Measurements from ENCODE around the gene CDC20. TPM values are rescaled to one million over a fixed set of nuclear protein-coding genes. Genes with fewer than 3 reads are reported as not detected.

The CDC20 gene
- total and polyA plus RNA-seq, 2 of the 4 experiments (the other 2 are of a cell fraction), result 103 to 107 TPM

DNA sequence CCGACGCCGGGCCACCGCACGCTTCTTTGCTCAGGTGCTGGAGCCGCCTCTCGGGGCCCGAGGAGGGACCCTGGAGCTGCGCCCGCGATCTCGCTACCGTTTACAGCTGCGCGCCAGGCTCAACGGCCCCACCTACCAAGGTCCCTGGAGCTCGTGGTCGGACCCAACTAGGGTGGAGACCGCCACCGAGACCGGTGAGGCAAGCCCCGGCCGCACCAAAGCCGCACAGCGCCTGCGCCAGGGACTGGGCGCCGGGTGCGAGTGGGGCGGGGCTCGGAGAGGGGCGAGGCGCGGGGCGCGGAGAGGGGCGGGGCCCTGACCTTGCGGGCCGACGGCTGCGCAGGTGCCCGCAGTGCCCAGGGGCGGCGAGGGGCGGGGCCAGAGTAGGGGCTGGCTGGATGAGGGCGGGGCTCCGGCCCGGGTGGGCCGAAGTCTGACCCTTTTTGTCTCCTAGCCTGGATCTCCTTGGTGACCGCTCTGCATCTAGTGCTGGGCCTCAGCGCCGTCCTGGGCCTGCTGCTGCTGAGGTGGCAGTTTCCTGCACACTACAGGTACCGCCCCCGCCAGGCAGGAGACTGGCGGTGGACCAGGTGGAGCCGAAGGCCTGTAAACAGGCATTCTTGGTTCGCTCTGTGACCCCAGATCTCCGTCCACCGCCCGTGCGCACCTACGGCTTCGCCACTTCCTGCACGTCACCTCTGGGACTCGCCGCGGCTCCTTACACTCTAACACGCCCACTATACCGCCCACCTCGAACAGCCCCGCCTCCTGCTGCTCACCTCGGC, 9.8 kb upstream of the CDC20 start:
- WGBS, 2 experiments (ENCODE audit: extremely low coverage in 2 of 2, insufficient read length in 1 of 2), result 14% methylated on average over 18 of the region's 72 CpGs; no CpG with 5 or more reads in 1 of the 2 experiments
- peak overlapping the region; percentile 51 for H3K9ac ChIP-seq (ENCODE audit: low read depth, low read length)

More for the DNA sequence above, 9.8 kb upstream of the CDC20 start:
- in situ Hi-C loops (cut with MboI; ENCODE audit: low sequenced_read_pairs) (no loop called here), dilution Hi-C loops (cut with HindIII; ENCODE audit: low sequenced_read_pairs, unreplicated experiment) (no loop called here), intact Hi-C loops (cut with micrococcal nuclease) (no loop called here)
- Histone ChIP-seq H3K14ac (replicated peaks; ENCODE audit: low read depth, low read length) (peak overlapping the region; percentile 74), H2BK15ac (ENCODE audit: low read depth, low read length) (peak overlapping the region; percentile 79; the same call in 2 of the 3 replicates), H2BK20ac (ENCODE audit: low read depth, low read length) (peak overlapping the region; percentile 88), H3K27me3 (ENCODE audit: control insufficient read depth, insufficient read depth, low read length) (0 out of 2 replicates have a peak, but pooled peaks cover 7% of the 10 kb centered on the region), H3K56ac (ENCODE audit: extremely low read depth, insufficient read depth, low read length) (no peak overlapping the region), H3K4me2 (ENCODE audit: low read depth, low read length) (peak overlapping the region; percentile 68), H2BK120ac (ENCODE audit: low read depth, low read length) (peak overlapping the region; percentile 74), H2BK5ac (ENCODE audit: low read depth, low read length, poor library complexity, severe bottlenecking) (peak overlapping the region; percentile 55), H3K4me1 (ENCODE audit: control insufficient read depth, insufficient read depth, low read length) (peaks cover 18% of the 10 kb centered on the region), H3K27ac (ENCODE audit: insufficient read depth, low read length) (peak overlapping the region; percentile 88), H2AK9ac (replicated peaks; ENCODE audit: low read depth, low read length, poor library complexity) (peak overlapping the region; percentile 80), H3K36me3 (ENCODE audit: control insufficient read depth, insufficient read depth, low read length) (no peaks in the 10 kb centered on the region), H4K91ac (ENCODE audit: insufficient read depth, low read depth, low read length) (peak overlapping the region; percentile 90), H3K23ac (ENCODE audit: low read depth, low read length) (peak overlapping the region; percentile 82; the same call in 1 of the 2 replicates), H3K79me1 (ENCODE audit: low read depth in 1 of 2, low read length in 2 of 2) (no peaks in the 10 kb centered on the region), H4K8ac (ENCODE audit: low read depth in 2 of 2, low read length in 2 of 2) (peak overlapping the region; percentile 74 to 78), H3K18ac (ENCODE audit: low read depth, low read length) (peak overlapping the region; percentile 91), H2AFZ (replicated peaks; ENCODE audit: low read length, poor library complexity) (peak overlapping the region; percentile 94), H3K9me3 (ENCODE audit: control insufficient read depth, insufficient read depth, low read length) (no peaks in the 10 kb centered on the region), H4K5ac (ENCODE audit: low read depth, low read length) (peak overlapping the region; percentile 90), H3K9me1 (ENCODE audit: insufficient read depth, low read length) (peaks cover 19% of the 10 kb centered on the region), H3K4me3 (ENCODE audit: insufficient read depth, low read depth, low read length) (peak overlapping the region; percentile 19), H2AK5ac (ENCODE audit: low read depth, low read length) (peak overlapping the region; percentile 78), H3K4ac (ENCODE audit: low read depth, low read length) (peak overlapping the region; percentile 78), H4K20me1 (ENCODE audit: insufficient read depth, low read length) (peaks cover 3% of the 10 kb centered on the region; the same call in 1 of the 2 replicates)
- POLR2A ChIA-PET (ENCODE audit: unreplicated experiment), result no interaction called here
- no TSS peak for BruUV-seq (replicated peaks)
- TF ChIP-seq MXI1 (IDR thresholded peaks at IDR 0.05; ENCODE audit: borderline replicate concordance, low read depth, low read length) (no peak), RFX5 (IDR thresholded peaks at IDR 0.05; ENCODE audit: low read depth, low read length) (no peak), BHLHE40 (IDR thresholded peaks at IDR 0.05; ENCODE audit: low read depth, low read length) (0 out of 2 replicates have a peak, but pooled peaks have one; percentile 11), CHD1 (IDR thresholded peaks at IDR 0.05; ENCODE audit: low read depth, low read length) (no peak)
- DNase-seq, result no peak
- CTCF ChIA-PET, result interaction anchor here (0.6 to 1.5 kb wide), 2 partner anchors 9 to 19 kb away, joined by 3 read pairs; partner anchors contain the start of gene ELOVL1
- ATAC-seq (ENCODE audit: low read depth), result peak; percentile 44

All from IMR-90 (cell line).